KOPT-K1 (cell line): ENCODE results near the gene PAPOLA.

ENCODE experiments used
- H3K27ac ChIP-seq: fragments of 200-600 bp; sonication (generic); 2 replicates; pipeline ENCODE4 v1.5.1; 2016; ENCODE audit warnings: antibody characterized with exemption, mild to moderate bottlenecking, low read depth, low read length; ENCODE audit not compliant: poor library complexity, severe bottlenecking
- H3K36me3 ChIP-seq: fragments of 200-600 bp; sonication (generic); 2 replicates; pipeline ENCODE4 v1.5.1; 2017; ENCODE audit warnings: antibody characterized with exemption, mild to moderate bottlenecking, low read length, moderate library complexity; ENCODE audit not compliant: insufficient read depth
- H3K9me3 ChIP-seq: fragments of 200-600 bp; sonication (generic); 2 replicates; pipeline ENCODE4 v1.5.1; 2017; ENCODE audit warnings: antibody characterized with exemption, low read length, mild to moderate bottlenecking; ENCODE audit not compliant: insufficient read depth, poor library complexity, severe bottlenecking

Gene PAPOLA

DNA sequence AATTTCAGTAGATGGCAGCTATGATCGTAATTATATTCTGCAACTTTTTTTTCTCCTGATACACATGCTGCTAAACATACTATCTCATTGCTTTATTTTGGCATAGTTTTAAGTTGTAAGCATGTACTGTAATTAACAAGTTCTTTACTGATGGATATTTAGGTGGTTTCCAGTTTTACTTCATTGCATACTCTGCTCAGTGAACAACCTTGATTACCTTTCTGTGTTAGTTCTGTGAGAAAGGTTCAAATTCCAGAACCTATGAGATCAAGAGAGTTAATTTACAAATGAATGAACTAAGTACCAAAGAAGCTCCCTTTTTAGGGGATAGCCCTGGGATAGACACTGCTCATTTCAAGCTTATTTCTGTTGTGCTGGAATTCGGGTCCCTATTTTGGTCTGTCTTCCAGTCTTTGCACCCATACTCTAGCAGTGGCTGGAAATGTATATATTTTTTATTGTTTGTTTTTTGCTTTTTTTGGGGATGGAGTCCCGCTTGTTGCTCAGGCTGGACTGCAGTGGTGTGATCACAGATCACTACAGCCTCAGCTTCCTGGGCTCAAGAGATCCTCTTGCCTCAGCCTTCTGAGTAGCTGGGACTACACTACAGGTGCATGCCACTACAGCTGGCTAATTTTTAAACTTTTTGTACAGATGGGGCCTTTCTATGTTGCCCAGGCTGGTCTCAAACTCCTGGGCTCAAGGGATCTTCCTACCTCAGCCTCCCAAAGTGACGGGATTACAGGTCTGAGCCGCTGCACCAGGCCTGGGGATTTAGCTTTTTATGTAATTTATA is 10.6 kb downstream of the PAPOLA start:
- no peak overlapping the region for H3K27ac ChIP-seq
- H3K36me3 ChIP-seq, result no peaks in the 10 kb centered on the region
- no peaks in the 10 kb centered on the region for H3K9me3 ChIP-seq

DNA sequence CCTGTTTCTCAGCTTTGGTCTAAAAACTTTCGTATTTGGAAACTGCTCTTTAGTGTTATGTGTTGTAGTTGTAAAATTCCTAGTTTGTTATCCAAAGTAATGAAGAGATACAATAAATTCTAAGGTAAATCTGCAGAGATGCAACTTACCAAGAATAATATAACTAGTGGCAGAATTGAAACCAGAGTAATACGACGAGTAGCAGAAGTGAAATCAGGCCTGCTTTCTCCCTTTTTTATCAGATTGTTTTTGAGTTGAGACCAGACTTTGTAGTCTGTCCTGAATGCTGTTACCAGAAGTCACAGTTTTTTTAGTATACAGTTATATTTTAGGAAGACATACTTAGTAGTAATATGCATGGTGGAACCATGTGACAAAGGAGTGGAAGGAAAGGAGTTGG is 12.5 kb downstream of the PAPOLA start:
- Histone ChIP-seq H3K27ac (no peak overlapping the region), H3K9me3 (no peaks in the 10 kb centered on the region), H3K36me3 (no peaks in the 10 kb centered on the region; the same call in 1 of the 2 replicates)

DNA sequence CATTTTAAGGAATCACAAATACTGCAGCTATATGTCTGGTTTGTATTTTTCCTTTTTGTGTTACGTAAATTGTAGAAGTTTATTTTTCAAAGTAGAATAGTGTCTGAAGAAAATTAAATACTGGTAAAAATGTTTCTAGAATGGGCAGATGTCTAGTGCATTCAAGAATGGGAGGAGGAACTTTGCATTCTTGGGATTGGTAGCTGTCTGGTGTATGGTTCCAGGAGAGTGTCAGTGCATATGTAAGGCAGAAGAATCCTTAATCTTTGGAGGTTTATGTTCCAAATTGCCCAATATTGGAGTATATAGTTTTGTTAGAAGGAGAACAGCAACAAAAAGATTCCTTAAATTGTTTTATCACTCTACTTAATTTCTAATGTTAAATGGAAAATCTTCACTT is 13.5 kb downstream of the PAPOLA start:
- Histone ChIP-seq H3K27ac (no peak overlapping the region), H3K36me3 (peaks cover 3% of the 10 kb centered on the region; the same call in 1 of the 2 replicates), H3K9me3 (no peaks in the 10 kb centered on the region)

DNA sequence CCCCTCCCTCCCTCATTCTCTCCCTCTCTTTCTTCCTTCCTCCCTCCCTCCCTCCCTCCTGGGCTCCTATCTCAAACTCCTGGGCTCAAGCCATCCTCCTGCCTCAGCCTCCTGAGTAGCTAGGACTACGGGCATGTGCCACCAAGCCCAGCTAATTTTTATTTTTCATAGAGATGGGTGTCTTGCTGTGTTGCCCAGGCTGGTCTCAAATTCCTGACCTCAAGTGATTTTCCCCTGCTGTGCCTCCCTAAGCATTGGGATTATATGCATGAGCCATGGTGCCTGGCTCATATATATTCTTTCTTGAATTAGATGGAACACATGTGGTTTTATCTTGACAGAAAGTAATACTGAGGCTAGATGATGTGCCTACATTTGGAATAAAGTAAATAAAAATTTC is 14.2 kb downstream of the PAPOLA start:
- no peak overlapping the region for H3K27ac ChIP-seq
- no peaks in the 10 kb centered on the region for H3K9me3 ChIP-seq
- peaks cover 10% of the 10 kb centered on the region for H3K36me3 ChIP-seq

DNA sequence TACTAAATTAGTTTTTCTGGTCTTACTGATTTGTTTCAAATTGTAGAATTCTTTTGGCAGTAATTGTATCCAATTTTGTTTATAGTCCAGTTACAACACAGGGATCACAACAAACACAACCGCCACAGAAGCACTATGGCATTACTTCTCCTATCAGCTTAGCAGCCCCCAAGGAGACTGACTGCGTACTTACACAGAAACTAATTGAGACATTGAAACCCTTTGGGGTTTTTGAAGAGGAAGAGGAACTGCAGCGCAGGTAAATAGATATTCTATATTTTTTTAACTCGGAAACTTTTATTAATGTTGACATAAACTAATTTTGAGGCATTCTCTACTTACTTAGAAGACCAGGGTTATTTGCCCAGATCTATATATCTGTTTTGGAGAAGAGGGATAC is 17.8 kb downstream of the PAPOLA start:
- H3K9me3 ChIP-seq, result no peaks in the 10 kb centered on the region
- no peak overlapping the region for H3K27ac ChIP-seq
- peaks cover 44% of the 10 kb centered on the region for H3K36me3 ChIP-seq

DNA sequence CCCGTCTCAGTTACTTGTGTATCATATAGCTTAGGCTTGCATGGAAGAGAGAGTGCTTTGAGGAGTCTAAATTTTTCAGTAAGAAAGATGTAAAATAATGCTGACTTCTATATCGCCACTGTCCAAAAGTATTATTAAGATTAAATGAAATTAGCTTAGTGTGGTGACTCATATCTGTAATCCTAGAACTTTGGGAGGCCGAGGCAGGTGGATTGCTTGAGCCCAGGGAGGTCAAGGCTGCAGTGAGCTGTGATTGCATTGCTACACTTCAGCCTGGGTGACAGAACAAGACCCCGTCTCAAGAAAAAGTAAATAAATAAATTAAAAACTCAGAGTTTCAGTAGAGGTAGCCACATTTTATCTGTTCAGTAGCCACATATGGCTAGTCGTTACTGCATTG is 23.3 kb downstream of the PAPOLA start:
- Histone ChIP-seq H3K27ac (no peak overlapping the region), H3K9me3 (no peaks in the 10 kb centered on the region), H3K36me3 (peaks cover 94% of the 10 kb centered on the region)

DNA sequence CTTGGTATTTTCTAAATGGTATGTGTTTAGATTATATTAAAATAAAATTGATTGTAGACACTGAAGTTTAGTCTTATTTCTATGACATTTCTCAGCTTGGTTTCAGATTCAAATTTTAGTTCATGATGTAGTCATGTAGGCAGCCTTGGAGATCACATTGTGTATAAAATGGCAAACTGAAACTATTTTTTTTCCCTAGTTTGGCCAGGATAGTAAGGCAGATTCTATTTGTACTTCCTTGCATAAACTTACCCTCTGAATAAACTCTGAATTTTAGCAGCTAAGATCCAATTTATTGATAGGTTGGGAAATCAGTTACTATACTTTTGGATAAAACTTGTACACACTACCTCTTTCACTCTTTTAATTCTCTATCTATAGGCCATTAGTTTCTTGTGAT is 30.4 kb downstream of the PAPOLA start:
- Histone ChIP-seq H3K36me3 (peaks cover 93% of the 10 kb centered on the region), H3K27ac (no peak overlapping the region)

DNA sequence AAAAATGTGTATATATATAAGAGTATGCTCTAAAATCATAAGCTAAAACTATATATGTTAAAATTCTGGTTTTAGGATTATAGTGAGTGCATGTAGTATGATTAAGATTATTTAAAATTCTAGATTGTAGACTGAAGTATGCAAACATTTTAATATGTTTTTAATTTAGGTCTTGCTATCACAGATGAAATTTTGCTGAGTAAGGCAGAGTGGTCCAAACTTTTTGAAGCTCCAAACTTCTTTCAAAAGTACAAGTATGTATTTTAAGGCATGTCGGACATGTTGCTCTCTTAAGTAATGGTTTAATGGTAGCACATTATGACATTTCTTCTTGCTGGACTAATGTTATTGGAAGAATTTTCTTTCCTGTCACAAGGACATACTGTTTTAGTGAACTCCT is 34.6 kb downstream of the PAPOLA start:
- no peaks in the 10 kb centered on the region for H3K9me3 ChIP-seq
- H3K36me3 ChIP-seq, result peaks cover 71% of the 10 kb centered on the region
- H3K27ac ChIP-seq, result no peak overlapping the region

More for the DNA sequence above, 30.4 kb downstream of the PAPOLA start:
- H3K9me3 ChIP-seq, result no peaks in the 10 kb centered on the region

DNA sequence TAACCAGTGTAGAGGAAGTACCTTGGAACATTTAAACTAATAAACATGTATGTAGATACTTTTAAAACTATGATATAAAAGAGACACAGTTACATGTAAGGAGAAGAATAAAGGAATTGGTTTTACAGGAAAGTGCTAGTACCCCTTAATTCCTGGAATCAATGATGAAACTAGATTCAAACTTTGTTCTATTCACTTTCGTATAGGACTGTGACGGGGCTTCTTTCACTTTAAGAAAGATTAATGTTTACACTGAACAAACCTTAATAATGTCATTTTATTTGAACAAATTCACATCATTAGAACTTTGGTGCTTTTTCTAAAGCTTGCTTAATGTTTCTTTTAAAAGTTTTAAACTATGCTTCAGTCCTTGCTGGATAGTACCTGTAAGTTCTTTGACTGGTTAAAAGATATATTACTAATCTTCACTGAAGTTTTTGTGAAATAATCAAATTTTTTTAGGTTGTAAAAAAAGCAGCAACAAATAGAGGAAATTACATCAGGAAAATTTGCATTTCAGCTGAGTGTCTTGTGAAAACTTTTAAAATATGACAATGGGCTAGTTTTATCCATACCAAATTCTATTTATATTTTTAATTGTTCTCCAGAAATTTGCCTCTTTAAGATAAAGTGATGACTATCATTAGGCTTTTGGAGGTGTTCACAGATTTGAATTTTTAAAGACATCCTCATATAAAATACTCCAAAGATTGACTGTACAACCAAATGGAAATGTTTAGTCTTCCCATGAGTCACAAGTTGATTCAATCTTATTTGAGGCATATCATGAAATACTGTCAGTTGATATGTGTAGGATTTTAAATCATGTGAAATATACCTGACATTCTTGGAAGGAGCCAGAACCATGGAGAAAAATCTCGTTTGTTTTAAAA is 36.2 kb downstream of the PAPOLA start:
- H3K36me3 ChIP-seq, result peaks cover 71% of the 10 kb centered on the region
- no peak overlapping the region for H3K27ac ChIP-seq
- no peaks in the 10 kb centered on the region for H3K9me3 ChIP-seq

DNA sequence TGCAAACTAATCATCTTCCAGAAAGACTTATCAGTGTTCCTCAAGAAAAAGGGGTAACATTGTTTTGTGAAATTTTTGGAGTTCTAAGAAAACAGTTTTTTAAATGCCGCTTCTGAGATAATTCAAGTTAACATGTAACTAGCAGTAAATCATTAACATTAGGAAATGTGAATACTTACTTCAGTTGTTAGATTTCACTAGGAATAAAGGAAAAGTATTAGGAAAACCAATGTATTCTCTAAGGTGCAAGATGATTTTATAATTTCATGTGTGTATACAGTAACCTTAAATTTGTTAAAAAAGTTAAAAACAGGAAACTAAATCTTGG is 36.8 kb downstream of the PAPOLA start:
- H3K9me3 ChIP-seq, result no peaks in the 10 kb centered on the region
- no peak overlapping the region for H3K27ac ChIP-seq
- H3K36me3 ChIP-seq, result peaks cover 67% of the 10 kb centered on the region

DNA sequence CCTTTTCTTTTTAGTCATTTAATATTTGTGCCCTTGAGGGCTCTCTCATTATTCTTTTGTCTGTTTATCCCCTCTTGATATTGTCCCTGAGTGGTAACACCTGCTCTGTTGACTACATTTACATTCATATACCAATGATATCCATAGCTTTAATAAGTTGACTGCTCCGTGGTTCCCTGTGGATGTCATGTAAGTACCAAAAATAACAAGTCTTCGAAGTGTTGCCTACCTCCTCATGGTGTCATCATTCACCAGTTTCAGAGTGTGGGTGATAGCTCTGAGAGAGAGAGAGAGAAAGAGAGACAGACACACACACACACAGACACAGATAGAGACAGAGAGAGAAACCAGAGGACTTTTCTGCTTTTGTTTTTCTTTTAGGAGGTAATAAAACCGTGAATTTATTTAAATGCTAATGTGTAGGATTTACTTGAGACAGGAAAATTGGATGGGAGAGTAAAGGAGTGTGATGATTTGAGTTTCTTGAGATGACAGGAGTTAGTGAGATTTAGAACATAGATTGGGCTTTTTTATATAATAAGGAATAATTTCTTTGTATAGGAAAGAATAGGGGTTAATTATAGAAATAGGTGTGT is 52.2 kb downstream of the PAPOLA start:
- H3K27ac ChIP-seq, result no peak overlapping the region
- no peaks in the 10 kb centered on the region for H3K9me3 ChIP-seq
- H3K36me3 ChIP-seq, result peaks cover 96% of the 10 kb centered on the region

DNA sequence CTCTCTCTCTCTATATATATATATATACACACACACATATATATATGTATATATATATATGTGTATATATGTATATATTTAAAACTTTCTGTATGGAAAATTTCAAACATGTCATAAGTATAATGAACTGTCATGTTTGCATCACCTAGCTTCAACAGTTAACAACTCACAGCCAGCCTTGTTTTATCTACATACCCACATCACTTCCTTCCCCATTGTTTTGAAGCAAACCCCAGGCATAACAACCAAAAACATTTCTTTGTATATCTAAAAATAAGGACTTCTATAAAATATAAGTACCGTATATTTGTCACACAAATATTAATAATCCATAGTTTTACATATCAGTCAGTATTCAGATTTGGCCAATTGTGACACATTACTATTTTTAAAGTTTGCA is 57.4 kb downstream of the PAPOLA start:
- H3K27ac ChIP-seq, result no peak overlapping the region
- H3K9me3 ChIP-seq, result no peaks in the 10 kb centered on the region
- H3K36me3 ChIP-seq, result peaks cover 96% of the 10 kb centered on the region

DNA sequence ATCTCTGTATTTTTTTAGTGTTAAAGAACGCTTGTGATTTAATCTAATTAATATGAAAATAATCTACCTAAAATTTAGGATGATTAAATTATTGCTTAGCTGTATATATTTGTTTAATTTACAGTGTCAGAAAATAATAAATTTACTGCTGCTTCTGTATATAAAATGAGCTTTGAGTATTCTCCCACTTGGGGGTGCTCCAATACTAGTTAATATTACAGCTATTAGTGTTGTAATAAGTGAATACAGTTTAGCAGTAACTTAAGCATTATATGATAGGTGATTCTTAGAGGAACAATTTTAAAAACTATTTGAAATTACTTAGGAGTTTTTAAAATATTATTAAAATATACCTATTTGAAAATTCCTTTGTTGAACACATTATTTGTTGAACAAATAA is 62.2 kb downstream of the PAPOLA start:
- H3K9me3 ChIP-seq, result no peaks in the 10 kb centered on the region
- H3K27ac ChIP-seq, result no peak overlapping the region
- H3K36me3 ChIP-seq, result peaks cover 96% of the 10 kb centered on the region

DNA sequence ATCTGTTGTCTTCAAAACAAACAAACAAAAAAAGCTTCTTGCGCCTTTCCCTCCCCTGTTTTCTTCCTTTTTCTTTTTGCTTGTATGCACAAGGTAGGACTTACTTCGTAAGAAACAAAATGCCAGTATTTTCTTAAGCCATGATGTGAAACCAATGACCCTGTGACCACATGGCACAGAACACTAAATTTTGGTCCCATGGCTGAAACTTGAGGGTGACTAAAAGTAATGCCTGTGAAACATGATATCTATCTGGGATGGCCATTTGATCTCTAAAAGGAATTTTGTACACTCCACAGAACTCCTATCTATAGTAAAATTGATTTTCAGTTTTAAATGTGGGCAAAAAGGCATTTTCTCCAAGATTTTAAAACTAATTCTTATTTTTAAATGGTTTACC is 63.6 kb downstream of the PAPOLA start:
- Histone ChIP-seq H3K9me3 (no peaks in the 10 kb centered on the region), H3K27ac (no peak overlapping the region), H3K36me3 (peaks cover 91% of the 10 kb centered on the region)

DNA sequence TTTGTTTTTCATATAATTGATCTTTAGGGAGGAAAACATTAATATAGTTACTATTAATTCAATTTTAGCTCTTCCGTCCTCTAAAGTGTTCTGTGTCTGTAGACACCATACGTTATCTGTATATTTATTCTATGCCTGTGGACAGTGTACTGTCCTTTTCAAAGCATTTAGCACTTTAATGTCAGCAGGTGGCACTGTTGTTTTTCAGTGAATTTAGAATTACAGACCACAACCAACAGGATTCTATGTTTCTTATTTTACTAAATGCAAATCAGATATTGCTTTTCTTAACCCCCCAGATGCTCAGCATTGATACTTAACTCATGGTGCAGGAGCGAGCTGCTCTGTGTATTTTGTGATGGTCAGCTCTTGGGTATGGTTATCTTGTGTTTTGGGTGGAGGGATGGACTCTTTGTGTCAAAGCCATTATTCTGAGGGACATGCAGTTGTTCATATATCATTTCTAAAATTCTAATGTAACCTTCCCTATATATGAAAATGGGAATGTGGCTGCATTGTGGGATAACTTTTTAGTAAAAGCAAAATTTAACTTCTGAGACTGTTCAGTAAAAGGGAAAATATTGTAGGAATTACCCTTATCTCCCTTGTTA is 65.2 kb downstream of the PAPOLA start:
- Histone ChIP-seq H3K36me3 (peaks cover 87% of the 10 kb centered on the region), H3K27ac (no peak overlapping the region)

More for the DNA sequence above, 65.2 kb downstream of the PAPOLA start:
- H3K9me3 ChIP-seq, result no peaks in the 10 kb centered on the region
